IPS DF 4.7 (cell line): ENCODE results near the gene EDIL3.

ENCODE experiments used
- DNase-seq: peaks from one replicate; pipeline ENCODE4 v3.0.0-alpha.2; 2013; ENCODE audit warnings: low spot score; ENCODE audit errors: extremely low read depth

Gene EDIL3

GRCh38 chr5:84384604-84385575 lies at the start of gene EDIL3:
EDIL3 (minus strand) TSS chr5:84384880; CDS start chr5:84384374, 506 bp downstream.
- DNase-seq = no peak

- no peak for DNase-seq
These were observed 48.8 kb upstream of the EDIL3 start for GRCh38 chr5:84433461-84433860.

GRCh38 chr5:84430863-84431663 lies 46.4 kb upstream of the EDIL3 start:
- DNase-seq = no peak

GRCh38 chr5:84430079-84430478 lies 45.4 kb upstream of the EDIL3 start:
- no peak for DNase-seq

- DNase-seq = no peak
These were observed 40.7 kb upstream of the EDIL3 start for GRCh38 chr5:84425365-84425881.

GRCh38 chr5:84419742-84420141 lies 35.1 kb upstream of the EDIL3 start:
- no peak for DNase-seq

- DNase-seq = no peak
These were observed 27.3 kb upstream of the EDIL3 start for GRCh38 chr5:84411832-84412605.

- no peak for DNase-seq
These were observed 21.4 kb upstream of the EDIL3 start for GRCh38 chr5:84406111-84406510.

- no peak for DNase-seq
These were observed 19.1 kb upstream of the EDIL3 start for GRCh38 chr5:84403773-84404172.

- DNase-seq = no peak
These were observed 12.7 kb upstream of the EDIL3 start for GRCh38 chr5:84397385-84397784.

- DNase-seq = no peak
These were observed 9.3 kb upstream of the EDIL3 start for GRCh38 chr5:84393969-84394368.

GRCh38 chr5:84392836-84393235 lies 8.2 kb upstream of the EDIL3 start:
- no peak for DNase-seq

- DNase-seq = no peak
These were observed 1.0 kb upstream of the EDIL3 start for GRCh38 chr5:84385705-84386104.

GRCh38 chr5:84383816-84384603 lies 670 bp downstream of the EDIL3 start:
- DNase-seq = no peak

GRCh38 chr5:84383296-84383815 lies 1.3 kb downstream of the EDIL3 start:
- DNase-seq = no peak

- no peak for DNase-seq
These were observed 2.1 kb downstream of the EDIL3 start for GRCh38 chr5:84382363-84383295.

- no peak for DNase-seq
These were observed 2.9 kb downstream of the EDIL3 start for GRCh38 chr5:84381502-84382362.

GRCh38 chr5:84379749-84380148 lies 4.9 kb downstream of the EDIL3 start:
- no peak for DNase-seq
